ENCODE measurements around the gene SLC27A4.

- TF ChIP-seq CTCF (tag by site-specific recombination; IDR thresholded peaks at IDR 0.05) (no peak), ZNF621 (tag by site-specific recombination; IDR thresholded peaks at IDR 0.05) (no peak), ZNF704 (tag by site-specific recombination; IDR thresholded peaks at IDR 0.05) (no peak), ATF2 (tag by site-specific recombination; IDR thresholded peaks at IDR 0.05; ENCODE audit: low read depth) (no peak), ZBTB11 (tag by site-specific recombination; conservative IDR thresholded peaks at IDR 0.05; ENCODE audit: low read depth) (no peak), ZNF302 (tag by site-specific recombination; IDR thresholded peaks at IDR 0.05; ENCODE audit: low read depth) (no peak), TCF7L2 (IDR thresholded peaks at IDR 0.05; ENCODE audit: borderline replicate concordance, low read depth, low read length) (no peak)
Measured at GRCh38 chr9:128316421-128316820, 23.9 kb upstream of the SLC27A4 start.

Measured in HEK293 (cell line).